Fibroblast of lung (primary cell): Measurements from ENCODE around the gene ETHE1. TPM values are rescaled to one million over a fixed set of nuclear protein-coding genes. Genes with fewer than 3 reads are reported as not detected.

Experiments used
- DNase-seq, 2 donors: peaks; one replicate each; pipeline versions ENCODE4 v3.0.0 to v3.0.0-alpha.2; 2010; ENCODE audit warnings: low read depth in 2 of 2
- H2AFZ ChIP-seq: 2 replicates; pipeline ENCODE4 v1.5.1; 2012; ENCODE audit warnings: low read length, control low read depth, inconsistent platforms
- H3K27ac ChIP-seq: 2 replicates; pipeline ENCODE4 v1.5.1; 2011; ENCODE audit warnings: low read length, control low read depth; ENCODE audit not compliant: insufficient read depth
- H3K27me3 ChIP-seq: 2 replicates; pipeline ENCODE4 v1.5.1; 2011; ENCODE audit warnings: mild to moderate bottlenecking, low read length; ENCODE audit not compliant: control insufficient read depth, insufficient read depth
- H3K36me3 ChIP-seq: 2 replicates; pipeline ENCODE4 v1.5.1; 2011; ENCODE audit warnings: low read length; ENCODE audit not compliant: control insufficient read depth, insufficient read depth
- H3K4me1 ChIP-seq: 2 replicates; pipeline ENCODE4 v1.5.1; 2011; ENCODE audit warnings: low read length; ENCODE audit not compliant: control insufficient read depth, insufficient read depth; ENCODE audit errors: extremely low read depth
- H3K4me2 ChIP-seq: 2 replicates; pipeline ENCODE4 v1.5.1; 2011; ENCODE audit warnings: low read length, control low read depth; ENCODE audit not compliant: insufficient read depth; ENCODE audit errors: extremely low read depth
- H3K4me3 ChIP-seq, 4 experiments: fragments of 200-600 bp in 1 of 4; sonication (generic) in 1 of 4; replicated peaks in 1 of 4; 2 replicates each; pipeline ENCODE4 v1.5.1; 2011 to 2016; ENCODE audit warnings: low read length in 4 of 4, low read depth in 3 of 4, mild to moderate bottlenecking in 3 of 4, control low read depth in 2 of 4, inconsistent platforms in 1 of 4, mixed read lengths in 1 of 4; ENCODE audit not compliant: insufficient read depth in 1 of 4; ENCODE audit errors: control extremely low read depth in 1 of 4
- H3K79me2 ChIP-seq: 2 replicates; pipeline ENCODE4 v1.5.1; 2012; ENCODE audit warnings: mild to moderate bottlenecking, low read length, inconsistent platforms; ENCODE audit not compliant: control insufficient read depth, insufficient read depth
- H3K9ac ChIP-seq: 2 replicates; pipeline ENCODE4 v1.5.1; 2011; ENCODE audit warnings: mild to moderate bottlenecking, low read length, control low read depth; ENCODE audit not compliant: insufficient read depth
- H3K9me3 ChIP-seq: 2 replicates; pipeline ENCODE4 v1.5.1; 2012; ENCODE audit warnings: low read depth, low read length; ENCODE audit not compliant: control insufficient read depth, insufficient read depth
- H4K20me1 ChIP-seq: 2 replicates; pipeline ENCODE4 v1.5.1; 2011; ENCODE audit warnings: low read length; ENCODE audit not compliant: control insufficient read depth, insufficient read depth; ENCODE audit errors: extremely low read depth
- CTCF ChIP-seq, 2 donors: IDR thresholded peaks in 1 of 2; conservative IDR thresholded peaks in 1 of 2; 1 replicate in 1 of 2; 2 replicates in 1 of 2; pipeline ENCODE4 v1.5.1; 2011 to 2012; ENCODE audit warnings: low read length in 2 of 2, control low read depth in 1 of 2, inconsistent platforms in 1 of 2, low read depth in 1 of 2, mild to moderate bottlenecking in 1 of 2
- EZH2 ChIP-seq: IDR thresholded peaks from 2 replicates; pipeline ENCODE4 v1.5.1; 2012; ENCODE audit warnings: low read length, control low read depth, mild to moderate bottlenecking; ENCODE audit errors: missing control alignments
- polyA plus RNA-seq, 2 donors: library from polyadenylated mRNA; depleted of rRNA in 1 of 2; stranded (reverse) in 1 of 2; unstranded in 1 of 2; fragments of >200 nt; gene quantifications; 2 replicates each; pipeline ENCODE4 v1.2.1, GENCODE V29; 2011 to 2012; ENCODE audit warnings: missing spikeins in 1 of 2
- total RNA-seq: library from RNA; depleted of rRNA; stranded (reverse); fragments of >200 nt; gene quantifications from 2 replicates; pipeline ENCODE4 v1.2.1, GENCODE V29; 2014

ETHE1 gene
- total and polyA plus RNA-seq, 2 donors (not counting 1 experiment from before 2014, with no cell fraction given) = 65.2 to 112 TPM

DNA sequence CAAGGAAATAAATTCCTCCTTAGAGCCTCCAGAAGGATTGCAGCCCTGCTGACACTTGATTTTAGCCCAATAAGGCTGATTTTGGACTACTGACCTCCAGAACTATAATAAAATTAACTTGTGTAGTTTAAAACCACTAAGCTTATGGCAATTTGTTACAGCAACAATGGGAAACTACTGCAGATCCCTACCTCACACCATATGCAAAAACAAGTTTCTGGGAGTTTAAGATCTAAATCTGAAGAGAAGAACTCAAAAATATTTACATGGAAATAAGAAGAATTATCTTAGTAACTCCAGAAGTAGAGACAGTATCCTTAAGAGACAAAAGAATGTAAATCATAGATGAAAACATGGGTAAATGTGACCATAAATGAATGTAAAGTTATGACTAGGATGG, 11.9 kb upstream of the ETHE1 start:
- Histone ChIP-seq H3K27me3 (no peaks in the 10 kb centered on the region), H3K4me3 (no peak overlapping the region), H3K79me2 (no peaks in the 10 kb centered on the region), H3K9ac (no peak overlapping the region), H3K4me2 (no peak overlapping the region), H4K20me1 (no peaks in the 10 kb centered on the region), H3K4me1 (peaks cover 3% of the 10 kb centered on the region), H3K27ac (no peak overlapping the region), H3K9me3 (no peaks in the 10 kb centered on the region), H3K36me3 (peaks cover 5% of the 10 kb centered on the region), H2AFZ (no peak overlapping the region)
- DNase-seq = no peak
- TF ChIP-seq CTCF (conservative IDR thresholded peaks at IDR 0.05 in 1 of 2, IDR thresholded peaks at IDR 0.05 in 1 of 2; ENCODE audit: low read depth in 1 of 2, low read length in 2 of 2) = no peak
- TF ChIP-seq EZH2 = no peak

DNA sequence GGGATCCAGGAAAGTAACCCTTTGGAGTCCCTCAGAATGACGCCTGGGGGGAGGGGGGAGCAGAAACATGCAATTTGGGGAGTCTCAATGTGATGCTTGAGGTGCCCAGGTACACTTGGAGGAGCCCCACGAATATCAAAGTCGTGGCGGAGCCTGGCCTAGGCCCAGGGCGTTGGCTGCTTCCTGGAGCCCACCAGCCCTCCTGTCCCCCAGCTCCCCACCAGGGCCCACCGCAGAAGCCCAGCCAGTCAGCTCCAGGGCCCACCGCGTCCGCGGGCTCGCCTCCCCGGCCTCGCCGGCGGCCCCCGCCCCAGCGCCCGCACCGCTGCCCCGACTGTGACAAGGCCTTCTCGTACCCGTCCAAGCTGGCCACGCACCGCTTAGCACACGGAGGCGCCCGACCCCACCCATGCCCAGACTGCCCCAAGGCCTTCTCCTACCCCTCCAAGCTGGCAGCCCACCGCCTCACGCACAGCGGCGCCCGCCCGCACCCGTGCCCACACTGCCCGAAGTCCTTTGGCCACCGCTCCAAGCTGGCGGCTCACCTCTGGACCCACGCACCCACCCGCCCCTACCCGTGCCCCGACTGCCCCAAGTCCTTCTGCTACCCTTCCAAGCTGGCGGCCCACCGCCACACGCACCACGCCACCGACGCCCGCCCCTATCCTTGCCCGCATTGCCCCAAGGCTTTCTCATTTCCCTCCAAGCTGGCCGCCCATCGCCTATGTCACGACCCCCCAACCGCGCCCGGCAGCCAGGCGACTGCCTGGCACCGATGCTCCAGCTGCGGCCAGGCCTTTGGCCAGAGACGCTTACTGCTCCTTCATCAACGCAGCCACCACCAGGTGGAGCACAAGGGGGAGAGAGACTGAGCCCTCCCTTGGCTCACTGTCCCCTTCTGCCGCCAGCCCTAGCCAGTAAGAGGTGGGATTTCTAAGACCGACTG, 8.1 kb upstream of the ETHE1 start:
- H3K36me3 ChIP-seq = no peaks in the 10 kb centered on the region
- H2AFZ ChIP-seq = no peak overlapping the region
- H3K4me3 ChIP-seq = no peak overlapping the region
- no peaks in the 10 kb centered on the region for H3K9me3 ChIP-seq
- no peaks in the 10 kb centered on the region for H3K27me3 ChIP-seq
- no peaks in the 10 kb centered on the region for H3K79me2 ChIP-seq
- H3K4me1 ChIP-seq = peaks cover 6% of the 10 kb centered on the region
- peak overlapping the region; percentile 80 for H3K4me2 ChIP-seq
- H4K20me1 ChIP-seq = no peaks in the 10 kb centered on the region
- no peak for TF ChIP-seq EZH2
- TF ChIP-seq CTCF (conservative IDR thresholded peaks at IDR 0.05 in 1 of 2, IDR thresholded peaks at IDR 0.05 in 1 of 2; ENCODE audit: low read depth in 1 of 2, low read length in 2 of 2) = peak; percentile 52 to 61
- H3K9ac ChIP-seq = no peak overlapping the region
- peak; percentile 60 to 61 for DNase-seq
- peak overlapping the region; percentile 57 for H3K27ac ChIP-seq

DNA sequence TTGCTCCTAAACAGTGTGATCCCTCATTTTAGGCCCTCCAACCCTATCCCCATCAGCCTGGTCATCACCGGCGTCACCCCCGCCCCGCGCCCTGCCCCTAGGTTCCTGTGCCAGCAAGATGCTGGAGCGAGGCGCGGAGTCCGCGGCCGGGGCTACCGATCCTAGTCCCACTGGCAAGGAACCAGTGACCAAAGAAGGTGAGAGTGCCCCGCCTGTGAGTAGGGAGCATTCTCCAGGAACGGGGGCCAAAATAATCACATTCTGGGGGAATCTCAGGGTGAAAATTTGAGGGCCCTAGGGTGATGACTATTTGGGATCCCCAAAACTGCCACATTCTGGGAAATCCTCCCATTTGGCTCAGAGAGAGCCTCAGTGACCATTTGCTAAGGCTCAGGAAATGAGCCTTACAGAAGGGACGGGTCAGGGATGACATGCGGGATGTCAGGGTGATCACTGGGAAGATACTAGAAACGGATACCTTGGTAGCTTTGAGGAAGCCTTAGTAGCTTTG, 7.4 kb upstream of the ETHE1 start:
- Histone ChIP-seq H3K4me1 (peaks cover 6% of the 10 kb centered on the region), H3K4me3 (peak overlapping the region; percentile 2 to 74 (median 26)), H3K9ac (no peak overlapping the region), H3K27ac (peak overlapping the region; percentile 57), H4K20me1 (no peaks in the 10 kb centered on the region), H3K27me3 (no peaks in the 10 kb centered on the region), H2AFZ (peak overlapping the region; percentile 4), H3K9me3 (no peaks in the 10 kb centered on the region), H3K4me2 (peak overlapping the region; percentile 80), H3K79me2 (no peaks in the 10 kb centered on the region), H3K36me3 (no peaks in the 10 kb centered on the region)
- TF ChIP-seq EZH2 = no peak
- no peak for TF ChIP-seq CTCF (conservative IDR thresholded peaks at IDR 0.05 in 1 of 2, IDR thresholded peaks at IDR 0.05 in 1 of 2; ENCODE audit: low read depth in 1 of 2, low read length in 2 of 2)
- no peak for DNase-seq
